SK-N-SH (cell line): ENCODE data around the gene KCNJ2.

Experiments used
- CHD2 ChIP-seq: fragments of 150-350 bp; IDR thresholded peaks from 2 replicates; pipeline ENCODE4 v1.6.1; 2018; ENCODE audit warnings: low read length; ENCODE audit not compliant: partially characterized antibody
- CTCF ChIP-seq: fragments of 200-600 bp; sonication (generic); IDR thresholded peaks from 2 replicates; pipeline ENCODE4 v1.6.1; 2017; ENCODE audit warnings: antibody characterized with exemption, mild to moderate bottlenecking, moderate library complexity
- EZH2phosphoT487 ChIP-seq: fragments of 200-600 bp; sonication (generic); IDR thresholded peaks from 2 replicates; pipeline ENCODE4 v1.6.1; 2017; ENCODE audit warnings: low read depth, mixed run types, mild to moderate bottlenecking, antibody characterized with exemption, moderate library complexity, borderline replicate concordance
- FOXM1 ChIP-seq: IDR thresholded peaks from 2 replicates; pipeline ENCODE4 v1.4.0; 2012; ENCODE audit warnings: low read depth, mild to moderate bottlenecking
- MAX ChIP-seq: IDR thresholded peaks from 2 replicates; pipeline ENCODE4 v1.4.0; 2012; ENCODE audit warnings: low read depth
- NFIC ChIP-seq: IDR thresholded peaks from 2 replicates; pipeline ENCODE4 v1.4.0; 2012; ENCODE audit warnings: borderline replicate concordance
- NRF1 ChIP-seq: IDR thresholded peaks from 2 replicates; pipeline ENCODE4 v1.6.1; 2012; ENCODE audit warnings: low read depth, mild to moderate bottlenecking, low read length
- POLR2AphosphoS5 ChIP-seq: IDR thresholded peaks from 2 replicates; pipeline ENCODE4 v1.6.1; 2012; ENCODE audit warnings: low read depth, low read length
- RAD21 ChIP-seq: IDR thresholded peaks from 2 replicates; pipeline ENCODE4 v1.6.1; 2012; ENCODE audit warnings: mild to moderate bottlenecking, low read length
- REST ChIP-seq: IDR thresholded peaks from 2 replicates; pipeline ENCODE4 v1.6.1; 2012; ENCODE audit warnings: mild to moderate bottlenecking, low read depth, low read length, moderate library complexity
- SIN3A ChIP-seq: IDR thresholded peaks from 2 replicates; pipeline ENCODE4 v1.6.1; 2012; ENCODE audit warnings: low read depth, mild to moderate bottlenecking, low read length, moderate library complexity, borderline replicate concordance
- SMC3 ChIP-seq: IDR thresholded peaks from 2 replicates; pipeline ENCODE4 v1.6.1; 2012; ENCODE audit warnings: low read depth, low read length, improper control_type of control experiment
- TAF1 ChIP-seq: IDR thresholded peaks from 2 replicates; pipeline ENCODE4 v1.6.1; 2012; ENCODE audit warnings: low read depth, mild to moderate bottlenecking, low read length, moderate library complexity, borderline replicate concordance
- YY1 ChIP-seq: IDR thresholded peaks from 2 replicates; pipeline ENCODE4 v1.4.0; 2012; ENCODE audit warnings: low read depth, mild to moderate bottlenecking

DNA sequence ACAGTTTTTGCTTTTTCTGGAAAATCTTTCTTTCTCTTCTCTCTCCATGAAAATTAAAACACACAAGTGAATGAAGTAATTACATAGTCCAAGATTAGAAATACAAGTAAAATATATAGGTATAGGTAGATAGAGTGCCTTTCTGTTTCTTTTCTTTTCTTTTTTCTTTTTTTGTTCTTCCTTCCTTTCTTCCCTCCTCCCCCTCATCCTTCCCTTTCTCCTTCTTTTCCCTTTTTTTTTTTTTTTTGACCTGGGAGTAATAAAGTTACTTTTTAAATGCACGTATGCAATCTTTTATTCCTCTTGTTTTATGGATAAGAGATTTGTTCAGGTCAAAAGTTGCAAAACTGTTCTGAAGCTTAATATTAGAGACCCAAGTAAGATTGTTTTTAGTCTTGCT lies 34.6 kb upstream of the KCNJ2 start:
- no peak for TF ChIP-seq REST
- TF ChIP-seq NFIC = no peak
- no peak for TF ChIP-seq SMC3
- no peak for TF ChIP-seq CTCF
- no peak for TF ChIP-seq MAX
- TF ChIP-seq NRF1 = no peak
- TF ChIP-seq TAF1 = no peak
- TF ChIP-seq YY1 = no peak
- TF ChIP-seq CHD2 = no peak
- no peak for TF ChIP-seq RAD21
- no peak for TF ChIP-seq POLR2AphosphoS5
- TF ChIP-seq FOXM1 = no peak
- no peak for TF ChIP-seq EZH2phosphoT487
- no peak for TF ChIP-seq SIN3A
